NCI-H146 treated with DMSO at 0.1 percent for 48 hours (cell line): Measurements from ENCODE around the gene RAD23A.

ENCODE experiments used
- DNase-seq: peaks from one replicate; lab custom pipeline; 2025; ENCODE audit not compliant: unreplicated experiment; lab: John Stamatoyannopoulos, UW

RAD23A gene

GRCh38 chr19:13002166-13002898, 56.7 kb downstream of the RAD23A start:
- no peak for DNase-seq

DNA sequence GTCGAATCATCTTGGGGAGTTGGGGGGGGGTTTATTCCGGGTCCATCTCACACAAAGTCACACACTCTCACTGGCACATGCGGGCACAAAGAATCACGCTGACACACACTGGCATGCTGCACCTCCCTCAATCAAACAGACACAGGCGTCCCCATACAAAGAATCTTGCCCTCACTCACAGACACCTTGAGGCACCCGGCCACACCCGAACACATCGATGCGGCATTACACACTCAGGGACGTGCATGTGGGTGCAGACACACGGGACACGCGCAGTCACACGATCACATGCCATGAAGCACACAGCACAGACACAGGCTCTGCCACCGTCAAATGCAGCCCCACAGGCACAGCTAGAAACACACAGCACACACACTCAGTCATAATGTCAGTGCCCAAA, 57.4 kb downstream of the RAD23A start:
- no peak for DNase-seq
